A549 (cell line): ENCODE data around the gene UBE2H. TPM values are rescaled to one million over a fixed set of nuclear protein-coding genes. Genes with fewer than 3 reads are reported as not detected.
A peak's percentile ranks its signal among the peaks of the same experiment; 100 is the strongest.

Experiments
- ATAC-seq, 2 experiments: fragments of 200-7000 bp in 1 of 2; fragments of >200 bp in 1 of 2; cut with Nextera tagmentation in 1 of 2; cut with Tn5 transposase in 1 of 2; 3 replicates each; pipeline versions ENCODE4 v1.8.0 to v1.9.1; 2018 to 2020; ENCODE audit warnings: mild to moderate bottlenecking in 1 of 2, moderate library complexity in 1 of 2
- CTCF ChIA-PET: fragments of 300-600 bp; sonication (Branson Sonifier 250); formaldehyde crosslinking; extraction: SDS; loops from one replicate; lab custom pipeline; 2021; ENCODE audit warnings: antibody characterized with exemption, inconsistent platforms; lab: Yijun Ruan, JAX
- POLR2A ChIA-PET: fragments of 350-600 bp; formaldehyde crosslinking; extraction: SDS; loops from one replicate; lab custom pipeline; 2021; ENCODE audit warnings: antibody characterized with exemption, inconsistent platforms; lab: Yijun Ruan, JAX
- DNase-seq, 2 experiments: peaks; one replicate each; pipeline versions ENCODE4 v3.0.0 to v3.0.0-alpha.2; 2011 to 2016; ENCODE audit warnings: low read depth in 1 of 2, low spot score in 1 of 2
- FAIRE-seq: peaks from 2 replicates; lab custom pipeline; 2011; peaks lifted over from hg19 to GRCh38; lab: Jason Lieb, UNC
- H3K27ac ChIP-seq, 2 experiments: fragments of >200 bp; sonication (Bioruptor Twin); formaldehyde crosslinking; 3 replicates each; pipeline ENCODE4 v1.5.1; 2016 to 2017
- H3K4me1 ChIP-seq: fragments of >200 bp; sonication (Bioruptor Twin); formaldehyde crosslinking; 3 replicates; pipeline ENCODE4 v1.6.1; 2016
- H3K4me2 ChIP-seq: fragments of >200 bp; sonication (Bioruptor Twin); formaldehyde crosslinking; 3 replicates; pipeline ENCODE4 v1.6.1; 2016
- H3K4me3 ChIP-seq: fragments of >200 bp; sonication (Bioruptor Twin); formaldehyde crosslinking; 3 replicates; pipeline ENCODE4 v1.5.1; 2016
- H3K9me3 ChIP-seq: fragments of >200 bp; sonication (Bioruptor Twin); formaldehyde crosslinking; 3 replicates; pipeline ENCODE4 v1.6.1; 2016
- CBX2 ChIP-seq: fragments of 200-600 bp; sonication (generic); IDR thresholded peaks from 2 replicates; pipeline ENCODE4 v1.6.1; 2016; ENCODE audit warnings: low read depth, mild to moderate bottlenecking, borderline replicate concordance
- CHD2 ChIP-seq: fragments of 150-350 bp; IDR thresholded peaks from 2 replicates; pipeline ENCODE4 v1.6.1; 2014; ENCODE audit warnings: low read length; ENCODE audit not compliant: partially characterized antibody
- CHD4 ChIP-seq: fragments of 200-600 bp; sonication (generic); IDR thresholded peaks from 2 replicates; pipeline ENCODE4 v1.6.1; 2016; ENCODE audit warnings: antibody characterized with exemption, mild to moderate bottlenecking, borderline replicate concordance
- EP300 ChIP-seq, 2 experiments: fragments of >200 bp; sonication (Bioruptor Twin); formaldehyde crosslinking; IDR thresholded peaks; 2 replicates in 1 of 2; 3 replicates in 1 of 2; pipeline ENCODE4 v1.6.1; 2016 to 2017
- FOSL2 ChIP-seq, 2 experiments: fragments of 450-650 bp in 1 of 2; fragments of >200 bp in 1 of 2; sonication (Bioruptor Twin) in 1 of 2; formaldehyde crosslinking; IDR thresholded peaks; 2 replicates each; pipeline versions ENCODE4 v1.5.0 to v1.6.1; 2016 to 2020; ENCODE audit warnings: mild to moderate bottlenecking in 1 of 2, moderate library complexity in 1 of 2
- FOXS1 ChIP-seq: fragments of 250-450 bp; sonication (Bioruptor Pico); IDR thresholded peaks from 2 replicates; pipeline ENCODE4 v1.5.0; 2020; ENCODE audit warnings: mild to moderate bottlenecking, moderate library complexity
- GATA3 ChIP-seq: IDR thresholded peaks from 2 replicates; pipeline ENCODE4 v1.6.1; 2012; ENCODE audit warnings: borderline replicate concordance
- JUNB ChIP-seq: fragments of >200 bp; sonication (Bioruptor Twin); formaldehyde crosslinking; IDR thresholded peaks from 2 replicates; pipeline ENCODE4 v1.6.1; 2016
- KDM5A ChIP-seq: fragments of 200-600 bp; sonication (generic); IDR thresholded peaks from 2 replicates; pipeline ENCODE4 v1.6.1; 2016; ENCODE audit warnings: antibody characterized with exemption, mild to moderate bottlenecking
- MAZ ChIP-seq: fragments of 150-350 bp; IDR thresholded peaks from 2 replicates; pipeline ENCODE4 v1.6.1; 2014; ENCODE audit warnings: antibody characterized with exemption, low read depth, low read length, borderline replicate concordance
- MYC ChIP-seq: IDR thresholded peaks from 2 replicates; pipeline ENCODE4 v1.6.1; 2012; ENCODE audit warnings: mild to moderate bottlenecking, inconsistent platforms, low read length, improper control_type of control experiment, borderline replicate concordance
- NFE2L2 ChIP-seq: fragments of 150-350 bp; conservative IDR thresholded peaks from 2 replicates; pipeline ENCODE4 v1.6.1; 2014; ENCODE audit warnings: low read length
- NR3C1 ChIP-seq: fragments of >200 bp; sonication (Bioruptor Twin); formaldehyde crosslinking; IDR thresholded peaks from 3 replicates; pipeline ENCODE4 v1.6.1; 2017
- POLR2AphosphoS2 ChIP-seq: conservative IDR thresholded peaks from 2 replicates; pipeline ENCODE4 v1.6.1; 2012; ENCODE audit warnings: low read length, improper control_type of control experiment, inconsistent platforms
- RAD21 ChIP-seq, 2 experiments: fragments of >200 bp in 1 of 2; sonication (Bioruptor Twin) in 1 of 2; formaldehyde crosslinking in 1 of 2; IDR thresholded peaks in 1 of 2; conservative IDR thresholded peaks in 1 of 2; 2 replicates in 1 of 2; 3 replicates in 1 of 2; pipeline ENCODE4 v1.6.1; 2012 to 2018; ENCODE audit warnings: inconsistent platforms in 1 of 2
- RCOR1 ChIP-seq: fragments of 150-350 bp; IDR thresholded peaks from 2 replicates; pipeline ENCODE4 v1.6.1; 2014; ENCODE audit warnings: antibody characterized with exemption, low read length, low read depth
- RFX5 ChIP-seq: fragments of 450-650 bp; IDR thresholded peaks from 2 replicates; pipeline ENCODE4 v1.7.1; 2014; ENCODE audit warnings: antibody characterized with exemption, mild to moderate bottlenecking, moderate library complexity
- SMC3 ChIP-seq: fragments of >200 bp; sonication (Bioruptor Twin); formaldehyde crosslinking; IDR thresholded peaks from 3 replicates; pipeline ENCODE4 v1.6.1; 2018; ENCODE audit warnings: inconsistent platforms
- SREBF2 ChIP-seq: fragments of 450-650 bp; IDR thresholded peaks from 2 replicates; pipeline ENCODE4 v1.6.1; 2014; ENCODE audit warnings: mild to moderate bottlenecking, moderate library complexity
- ZFP36 ChIP-seq: fragments of 450-650 bp; IDR thresholded peaks from 2 replicates; pipeline ENCODE4 v1.6.1; 2014; ENCODE audit warnings: borderline replicate concordance; ENCODE audit not compliant: partially characterized antibody
- ZSCAN20 ChIP-seq: fragments of 250-450 bp; sonication (Bioruptor Pico); IDR thresholded peaks from 2 replicates; pipeline ENCODE4 v1.8.0; 2022; ENCODE audit warnings: mild to moderate bottlenecking, moderate library complexity
- WGBS: methylation state at CpG from one replicate; pipeline ENCODE4 v1.1.6; 2017; ENCODE audit errors: missing lambda C conversion rate; 5-methylcytosine and 5-hydroxymethylcytosine counted together
- polyA plus RNA-seq, 4 experiments: library from polyadenylated mRNA; depleted of rRNA in 3 of 4; stranded (reverse); fragments of >200 nt; fragmentation: RNase III in 1 of 4; extraction: RNeasy Plus Mini Kit Qiagen cat#74134 plus additional on column Dnase treatment in 1 of 4; gene quantifications; 2 replicates in 3 of 4; 3 replicates in 1 of 4; pipeline ENCODE4 v1.2.3, GENCODE V29; 2011 to 2017
- TF ChIP-seq, protein P1 (sequence below): fragments of 250-450 bp; sonication (Bioruptor Pico); IDR thresholded peaks from 2 replicates; pipeline ENCODE4 v1.5.0; 2020; ENCODE audit warnings: low read depth, mild to moderate bottlenecking, moderate library complexity
- TF ChIP-seq, protein P2 (sequence below): IDR thresholded peaks from 2 replicates; pipeline ENCODE4 v1.6.1; 2012
- TF ChIP-seq, protein P3 (sequence below): fragments of 150-350 bp; IDR thresholded peaks from 2 replicates; pipeline ENCODE4 v1.6.1; 2014; ENCODE audit warnings: low read depth, mild to moderate bottlenecking, low read length
- TF ChIP-seq, protein P4 (sequence below): fragments of 200-600 bp; sonication (generic); IDR thresholded peaks from 2 replicates; pipeline ENCODE4 v1.6.1; 2016; ENCODE audit warnings: antibody characterized with exemption, mild to moderate bottlenecking, moderate library complexity
- TF ChIP-seq, protein P5 (sequence below): IDR thresholded peaks from 2 replicates; pipeline ENCODE4 v1.6.1; 2012; ENCODE audit warnings: low read depth, borderline replicate concordance

Gene UBE2H
- polyA plus RNA-seq, 2 of the 4 experiments (the other 2 are of a cell fraction): 73.5 to 99.2 TPM

DNA sequence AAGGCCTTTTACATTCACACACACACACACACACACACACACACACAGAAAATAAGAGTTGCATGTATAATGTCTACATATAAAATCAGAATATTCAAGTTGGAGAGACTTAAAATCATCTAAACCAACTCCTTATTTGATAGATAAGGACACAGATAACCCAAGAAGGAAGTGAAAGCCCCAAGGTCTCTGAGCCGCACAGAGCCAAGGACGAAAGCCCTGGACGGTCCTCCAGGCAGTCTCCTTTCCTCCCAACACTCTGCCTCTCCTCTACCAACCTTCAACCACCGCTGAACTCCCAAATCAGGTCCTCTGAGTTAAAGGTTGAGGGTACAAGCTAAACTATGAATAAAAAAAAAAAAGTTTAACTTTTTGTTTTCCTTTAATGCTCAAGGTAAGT, 28.2 kb downstream of the UBE2H start:
- H3K9me3 ChIP-seq: no peaks in the 10 kb centered on the region
- H3K4me3 ChIP-seq: no peak overlapping the region
- ChIA-PET POLR2A (no interaction called here), CTCF (no interaction called here)
- peak in 1 of 2 experiments; percentile 30; a peak in 1 of 6 replicates for ATAC-seq
- H3K4me1 ChIP-seq: peaks cover 20% of the 10 kb centered on the region
- TF ChIP-seq ZSCAN20 (CRISPR knock-in tag) (no peak), CHD2 (no peak)
- FAIRE-seq: no peak
- 81% methylated on average over 4 of the region's 4 CpGs for WGBS
- no peak for DNase-seq
- H3K27ac ChIP-seq: no peak overlapping the region
- H3K4me2 ChIP-seq: peak overlapping the region; percentile 33; the same call in 1 of the 3 replicates

DNA sequence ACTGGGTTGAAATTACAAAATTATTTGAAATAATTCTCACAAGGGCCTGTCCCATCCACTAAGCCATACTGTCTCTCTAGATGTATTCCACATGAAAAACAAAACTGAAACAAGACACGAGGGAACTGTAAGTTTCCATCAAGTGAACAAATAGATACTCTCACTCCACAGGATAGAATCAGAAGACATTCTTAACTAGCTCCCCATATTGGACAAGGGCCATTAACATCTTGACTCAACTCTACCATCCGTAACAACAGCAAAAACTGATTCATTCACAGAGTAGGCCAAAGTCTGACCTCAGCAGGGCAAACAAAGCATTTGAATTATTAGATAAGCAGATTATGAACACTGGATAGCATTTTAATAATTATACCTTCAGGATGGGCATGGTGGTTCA, 29.1 kb downstream of the UBE2H start:
- ChIA-PET POLR2A (no interaction called here), CTCF (interaction anchor here (0.5 to 1.8 kb wide), 3 partner anchors 24 to 93 kb away, joined by 5 to 6 read pairs (median 6); no protein-coding TSS in a partner anchor)
- FAIRE-seq: no peak
- Histone ChIP-seq H3K4me3 (no peak overlapping the region), H3K9me3 (no peaks in the 10 kb centered on the region), H3K27ac (peak overlapping the region in 1 of 2 experiments; percentile 18; a peak in 3 of 6 replicates), H3K4me2 (peak overlapping the region; percentile 33), H3K4me1 (peaks cover 20% of the 10 kb centered on the region)
- 30% methylated on average over 2 of the region's 2 CpGs for WGBS
- peak; percentile 50 to 69; a peak in 5 of 6 replicates for ATAC-seq
- DNase-seq: peak in 1 of 2 experiments; percentile 38
- TF ChIP-seq RCOR1 (no peak), RFX5 (no peak), POLR2AphosphoS2 (no peak), FOXS1 (CRISPR knock-in tag) (no peak), ZFP36 (no peak), GATA3 (no peak), JUNB (no peak), KDM5A (no peak), MYC (no peak), RAD21 (conservative IDR thresholded peaks at IDR 0.05 in 1 of 2, IDR thresholded peaks at IDR 0.05 in 1 of 2) (no peak)
- TF ChIP-seq, protein P1, sequence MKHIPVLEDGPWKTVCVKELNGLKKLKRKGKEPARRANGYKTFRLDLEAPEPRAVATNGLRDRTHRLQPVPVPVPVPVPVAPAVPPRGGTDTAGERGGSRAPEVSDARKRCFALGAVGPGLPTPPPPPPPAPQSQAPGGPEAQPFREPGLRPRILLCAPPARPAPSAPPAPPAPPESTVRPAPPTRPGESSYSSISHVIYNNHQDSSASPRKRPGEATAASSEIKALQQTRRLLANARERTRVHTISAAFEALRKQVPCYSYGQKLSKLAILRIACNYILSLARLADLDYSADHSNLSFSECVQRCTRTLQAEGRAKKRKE: no peak
- TF ChIP-seq, protein P2, sequence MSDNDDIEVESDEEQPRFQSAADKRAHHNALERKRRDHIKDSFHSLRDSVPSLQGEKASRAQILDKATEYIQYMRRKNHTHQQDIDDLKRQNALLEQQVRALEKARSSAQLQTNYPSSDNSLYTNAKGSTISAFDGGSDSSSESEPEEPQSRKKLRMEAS: no peak

DNA sequence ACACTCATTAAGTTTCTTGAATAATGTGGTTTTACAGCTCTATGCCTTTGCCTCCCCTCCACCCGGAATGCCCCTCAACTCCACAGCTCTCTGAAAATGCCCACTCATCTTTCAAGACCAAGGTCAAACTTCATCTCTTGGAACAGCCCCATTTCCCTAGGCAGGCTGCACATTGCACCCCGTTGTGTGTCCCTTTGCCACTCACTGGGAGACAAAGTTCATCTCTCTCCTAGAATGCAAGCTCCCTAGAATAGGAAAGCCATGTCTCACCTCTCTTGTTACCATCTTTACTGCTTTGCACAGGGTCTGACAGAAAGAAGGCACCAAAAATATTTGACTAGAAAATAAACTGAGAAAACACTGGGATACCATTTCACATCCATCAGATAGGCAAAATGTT, 33.3 kb downstream of the UBE2H start:
- WGBS: 63% methylated on average over 2 of the region's 2 CpGs

DNA sequence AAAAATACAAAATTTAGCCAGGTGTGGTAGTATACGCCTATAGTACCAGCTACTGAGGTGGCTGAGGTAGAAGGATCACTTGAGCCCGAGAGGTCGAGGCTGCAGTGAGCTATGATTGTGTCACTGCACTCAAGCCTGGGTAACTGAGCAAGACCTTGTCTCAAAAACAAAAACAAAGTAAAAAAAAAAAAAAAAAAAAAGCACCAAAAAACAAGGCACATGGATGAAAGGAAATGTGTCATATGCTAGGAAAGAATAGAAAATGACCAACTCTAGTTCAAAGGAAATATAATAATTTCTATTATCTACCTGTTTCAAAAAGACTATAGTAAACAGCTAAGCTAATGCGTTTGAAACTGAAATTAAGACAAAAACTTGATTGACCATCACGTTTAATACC, 33.8 kb downstream of the UBE2H start:
- Histone ChIP-seq H3K4me2 (no peak overlapping the region), H3K27ac (no peak overlapping the region), H3K9me3 (no peaks in the 10 kb centered on the region), H3K4me3 (no peak overlapping the region), H3K4me1 (peaks cover 16% of the 10 kb centered on the region)
- POLR2A ChIA-PET: interaction anchor here (0.7 kb wide), 1 partner anchor 11 kb away, joined by 7 read pairs; no protein-coding TSS in a partner anchor
- CTCF ChIA-PET: interaction anchor here (0.7 to 1.6 kb wide), 3 partner anchors 11 to 30 kb away, joined by 4 to 5 read pairs (median 4); no protein-coding TSS in a partner anchor
- 86% methylated on average over 5 of the region's 5 CpGs for WGBS
- FAIRE-seq (no peak), DNase-seq (no peak), ATAC-seq (no peak)
- TF ChIP-seq CBX2 (no peak), SREBF2 (no peak), EP300 (IDR thresholded peaks at IDR 0.05) (no peak), SMC3 (no peak)
- TF ChIP-seq, protein P3, sequence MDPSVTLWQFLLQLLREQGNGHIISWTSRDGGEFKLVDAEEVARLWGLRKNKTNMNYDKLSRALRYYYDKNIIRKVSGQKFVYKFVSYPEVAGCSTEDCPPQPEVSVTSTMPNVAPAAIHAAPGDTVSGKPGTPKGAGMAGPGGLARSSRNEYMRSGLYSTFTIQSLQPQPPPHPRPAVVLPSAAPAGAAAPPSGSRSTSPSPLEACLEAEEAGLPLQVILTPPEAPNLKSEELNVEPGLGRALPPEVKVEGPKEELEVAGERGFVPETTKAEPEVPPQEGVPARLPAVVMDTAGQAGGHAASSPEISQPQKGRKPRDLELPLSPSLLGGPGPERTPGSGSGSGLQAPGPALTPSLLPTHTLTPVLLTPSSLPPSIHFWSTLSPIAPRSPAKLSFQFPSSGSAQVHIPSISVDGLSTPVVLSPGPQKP: no peak
- TF ChIP-seq, protein P4, sequence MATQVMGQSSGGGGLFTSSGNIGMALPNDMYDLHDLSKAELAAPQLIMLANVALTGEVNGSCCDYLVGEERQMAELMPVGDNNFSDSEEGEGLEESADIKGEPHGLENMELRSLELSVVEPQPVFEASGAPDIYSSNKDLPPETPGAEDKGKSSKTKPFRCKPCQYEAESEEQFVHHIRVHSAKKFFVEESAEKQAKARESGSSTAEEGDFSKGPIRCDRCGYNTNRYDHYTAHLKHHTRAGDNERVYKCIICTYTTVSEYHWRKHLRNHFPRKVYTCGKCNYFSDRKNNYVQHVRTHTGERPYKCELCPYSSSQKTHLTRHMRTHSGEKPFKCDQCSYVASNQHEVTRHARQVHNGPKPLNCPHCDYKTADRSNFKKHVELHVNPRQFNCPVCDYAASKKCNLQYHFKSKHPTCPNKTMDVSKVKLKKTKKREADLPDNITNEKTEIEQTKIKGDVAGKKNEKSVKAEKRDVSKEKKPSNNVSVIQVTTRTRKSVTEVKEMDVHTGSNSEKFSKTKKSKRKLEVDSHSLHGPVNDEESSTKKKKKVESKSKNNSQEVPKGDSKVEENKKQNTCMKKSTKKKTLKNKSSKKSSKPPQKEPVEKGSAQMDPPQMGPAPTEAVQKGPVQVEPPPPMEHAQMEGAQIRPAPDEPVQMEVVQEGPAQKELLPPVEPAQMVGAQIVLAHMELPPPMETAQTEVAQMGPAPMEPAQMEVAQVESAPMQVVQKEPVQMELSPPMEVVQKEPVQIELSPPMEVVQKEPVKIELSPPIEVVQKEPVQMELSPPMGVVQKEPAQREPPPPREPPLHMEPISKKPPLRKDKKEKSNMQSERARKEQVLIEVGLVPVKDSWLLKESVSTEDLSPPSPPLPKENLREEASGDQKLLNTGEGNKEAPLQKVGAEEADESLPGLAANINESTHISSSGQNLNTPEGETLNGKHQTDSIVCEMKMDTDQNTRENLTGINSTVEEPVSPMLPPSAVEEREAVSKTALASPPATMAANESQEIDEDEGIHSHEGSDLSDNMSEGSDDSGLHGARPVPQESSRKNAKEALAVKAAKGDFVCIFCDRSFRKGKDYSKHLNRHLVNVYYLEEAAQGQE: no peak
- TF ChIP-seq, protein P5, sequence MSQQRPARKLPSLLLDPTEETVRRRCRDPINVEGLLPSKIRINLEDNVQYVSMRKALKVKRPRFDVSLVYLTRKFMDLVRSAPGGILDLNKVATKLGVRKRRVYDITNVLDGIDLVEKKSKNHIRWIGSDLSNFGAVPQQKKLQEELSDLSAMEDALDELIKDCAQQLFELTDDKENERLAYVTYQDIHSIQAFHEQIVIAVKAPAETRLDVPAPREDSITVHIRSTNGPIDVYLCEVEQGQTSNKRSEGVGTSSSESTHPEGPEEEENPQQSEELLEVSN: no peak

More for the DNA sequence above, 33.3 kb downstream of the UBE2H start:
- TF ChIP-seq NR3C1: no peak
- no peak for TF ChIP-seq NFE2L2
- TF ChIP-seq MAZ: no peak
- TF ChIP-seq GATA3: no peak
- TF ChIP-seq CHD4: no peak
- TF ChIP-seq ZSCAN20 (CRISPR knock-in tag): no peak
- no peak for TF ChIP-seq FOSL2 (IDR thresholded peaks at IDR 0.05)
- TF ChIP-seq FOSL2 (CRISPR knock-in tag; IDR thresholded peaks at IDR 0.05): no peak
- no peak overlapping the region for H3K4me2 ChIP-seq
- no peak overlapping the region for H3K4me3 ChIP-seq
- CTCF ChIA-PET: interaction anchor here (1.1 to 1.3 kb wide), 2 partner anchors 12 to 89 kb away, joined by 3 to 4 read pairs; no protein-coding TSS in a partner anchor
- H3K4me1 ChIP-seq: peaks cover 22% of the 10 kb centered on the region
- FAIRE-seq (no peak), ATAC-seq (no peak), DNase-seq (no peak)
- no peak overlapping the region for H3K27ac ChIP-seq
- no peaks in the 10 kb centered on the region for H3K9me3 ChIP-seq
- POLR2A ChIA-PET: no interaction called here
